ENCODE results near the gene TTC23L. TPM values are rescaled to one million over a fixed set of nuclear protein-coding genes. Genes with fewer than 3 reads are reported as not detected.

TTC23L gene
- total RNA-seq, 1 experiment from 2014 or later = 0.55 TPM

- Histone ChIP-seq H3K36me3 (replicated peaks; ENCODE audit: control insufficient read depth, insufficient read depth, low read length) (0 out of 2 replicates have a peak, but pooled peaks cover 2% of the 10 kb centered on the region), H3K27me3 (ENCODE audit: control insufficient read depth, insufficient read depth, low read length) (no peaks in the 10 kb centered on the region)
These were observed 6.0 kb downstream of the TTC23L start for GRCh38 chr5:34844999-34845398.

GRCh38 chr5:34847056-34847455 is 8.1 kb downstream of the TTC23L start:
- peaks cover 2% of the 10 kb centered on the region; the same call in 1 of the 2 replicates for H3K36me3 ChIP-seq (replicated peaks; ENCODE audit: control insufficient read depth, insufficient read depth, low read length)
- DNase-seq = no peak
- no peak overlapping the region for H3K4me3 ChIP-seq (ENCODE audit: insufficient read depth, low read depth, low read length)

More at GRCh38 chr5:34844999-34845398, 6.0 kb downstream of the TTC23L start:
- no peak overlapping the region for H3K4me3 ChIP-seq (ENCODE audit: insufficient read depth, low read depth, low read length)
- DNase-seq = no peak

GRCh38 chr5:34847552-34847951 is 8.6 kb downstream of the TTC23L start:
- Histone ChIP-seq H3K27me3 (ENCODE audit: control insufficient read depth, insufficient read depth, low read length) (no peaks in the 10 kb centered on the region), H3K4me3 (ENCODE audit: insufficient read depth, low read depth, low read length) (no peak overlapping the region)
- no peak for DNase-seq

More at GRCh38 chr5:34847056-34847455, 8.1 kb downstream of the TTC23L start:
- no peaks in the 10 kb centered on the region for H3K27me3 ChIP-seq (ENCODE audit: control insufficient read depth, insufficient read depth, low read length)

GRCh38 chr5:34848230-34848629 is 9.3 kb downstream of the TTC23L start:
- no peak for DNase-seq
- Histone ChIP-seq H3K36me3 (replicated peaks; ENCODE audit: control insufficient read depth, insufficient read depth, low read length) (no peaks in the 10 kb centered on the region; the same call in 1 of the 2 replicates), H3K27me3 (ENCODE audit: control insufficient read depth, insufficient read depth, low read length) (no peaks in the 10 kb centered on the region), H3K4me3 (ENCODE audit: insufficient read depth, low read depth, low read length) (no peak overlapping the region)

More at GRCh38 chr5:34847552-34847951, 8.6 kb downstream of the TTC23L start:
- H3K36me3 ChIP-seq (replicated peaks; ENCODE audit: control insufficient read depth, insufficient read depth, low read length) = peaks cover under 1% of the 10 kb centered on the region; the same call in 1 of the 2 replicates

GRCh38 chr5:34849253-34849652 is 10.3 kb downstream of the TTC23L start:
- DNase-seq = no peak
- no peaks in the 10 kb centered on the region; the same call in 1 of the 2 replicates for H3K36me3 ChIP-seq (replicated peaks; ENCODE audit: control insufficient read depth, insufficient read depth, low read length)
- H3K27me3 ChIP-seq (ENCODE audit: control insufficient read depth, insufficient read depth, low read length) = no peaks in the 10 kb centered on the region
- no peak overlapping the region for H3K4me3 ChIP-seq (ENCODE audit: insufficient read depth, low read depth, low read length)

GRCh38 chr5:34854459-34855174 is 15.7 kb downstream of the TTC23L start:
- Histone ChIP-seq H3K4me3 (ENCODE audit: insufficient read depth, low read depth, low read length) (no peak overlapping the region), H3K36me3 (replicated peaks; ENCODE audit: control insufficient read depth, insufficient read depth, low read length) (no peaks in the 10 kb centered on the region; the same call in 1 of the 2 replicates), H3K27me3 (ENCODE audit: control insufficient read depth, insufficient read depth, low read length) (no peaks in the 10 kb centered on the region)
- no peak for DNase-seq

GRCh38 chr5:34857161-34857560 is 18.2 kb downstream of the TTC23L start:
- Histone ChIP-seq H3K36me3 (replicated peaks; ENCODE audit: control insufficient read depth, insufficient read depth, low read length) (no peaks in the 10 kb centered on the region), H3K27me3 (ENCODE audit: control insufficient read depth, insufficient read depth, low read length) (no peaks in the 10 kb centered on the region), H3K4me3 (ENCODE audit: insufficient read depth, low read depth, low read length) (no peak overlapping the region)
- no peak for DNase-seq

- DNase-seq = no peak
- Histone ChIP-seq H3K36me3 (replicated peaks; ENCODE audit: control insufficient read depth, insufficient read depth, low read length) (no peaks in the 10 kb centered on the region), H3K4me3 (ENCODE audit: insufficient read depth, low read depth, low read length) (no peak overlapping the region), H3K27me3 (ENCODE audit: control insufficient read depth, insufficient read depth, low read length) (no peaks in the 10 kb centered on the region)
These were observed 18.9 kb downstream of the TTC23L start for GRCh38 chr5:34857894-34858293.

- no peak overlapping the region for H3K4me3 ChIP-seq (ENCODE audit: insufficient read depth, low read depth, low read length)
- DNase-seq = no peak
- no peaks in the 10 kb centered on the region for H3K27me3 ChIP-seq (ENCODE audit: control insufficient read depth, insufficient read depth, low read length)
These were observed 19.8 kb downstream of the TTC23L start for GRCh38 chr5:34858790-34859189.

GRCh38 chr5:34859253-34859652 is 20.3 kb downstream of the TTC23L start:
- Histone ChIP-seq H3K27me3 (ENCODE audit: control insufficient read depth, insufficient read depth, low read length) (no peaks in the 10 kb centered on the region), H3K4me3 (ENCODE audit: insufficient read depth, low read depth, low read length) (no peak overlapping the region), H3K36me3 (replicated peaks; ENCODE audit: control insufficient read depth, insufficient read depth, low read length) (no peaks in the 10 kb centered on the region)
- DNase-seq = no peak

More at GRCh38 chr5:34858790-34859189, 19.8 kb downstream of the TTC23L start:
- no peaks in the 10 kb centered on the region for H3K36me3 ChIP-seq (replicated peaks; ENCODE audit: control insufficient read depth, insufficient read depth, low read length)

GRCh38 chr5:34863946-34864345 is 25.0 kb downstream of the TTC23L start:
- Histone ChIP-seq H3K36me3 (replicated peaks; ENCODE audit: control insufficient read depth, insufficient read depth, low read length) (no peaks in the 10 kb centered on the region), H3K4me3 (ENCODE audit: insufficient read depth, low read depth, low read length) (no peak overlapping the region), H3K27me3 (ENCODE audit: control insufficient read depth, insufficient read depth, low read length) (no peaks in the 10 kb centered on the region)
- DNase-seq = peak; percentile 15

- DNase-seq = no peak
- H3K27me3 ChIP-seq (ENCODE audit: control insufficient read depth, insufficient read depth, low read length) = no peaks in the 10 kb centered on the region
- H3K36me3 ChIP-seq (replicated peaks; ENCODE audit: control insufficient read depth, insufficient read depth, low read length) = no peaks in the 10 kb centered on the region
- H3K4me3 ChIP-seq (ENCODE audit: insufficient read depth, low read depth, low read length) = no peak overlapping the region
These were observed 26.1 kb downstream of the TTC23L start for GRCh38 chr5:34865091-34865490.

GRCh38 chr5:34866989-34867471 is 28.1 kb downstream of the TTC23L start:
- Histone ChIP-seq H3K4me3 (ENCODE audit: insufficient read depth, low read depth, low read length) (no peak overlapping the region), H3K27me3 (ENCODE audit: control insufficient read depth, insufficient read depth, low read length) (no peaks in the 10 kb centered on the region), H3K36me3 (replicated peaks; ENCODE audit: control insufficient read depth, insufficient read depth, low read length) (no peaks in the 10 kb centered on the region)
- DNase-seq = no peak

- DNase-seq = no peak
- no peaks in the 10 kb centered on the region for H3K36me3 ChIP-seq (replicated peaks; ENCODE audit: control insufficient read depth, insufficient read depth, low read length)
- H3K27me3 ChIP-seq (ENCODE audit: control insufficient read depth, insufficient read depth, low read length) = no peaks in the 10 kb centered on the region
- no peak overlapping the region for H3K4me3 ChIP-seq (ENCODE audit: insufficient read depth, low read depth, low read length)
These were observed 28.7 kb downstream of the TTC23L start for GRCh38 chr5:34867660-34868059.

GRCh38 chr5:34868791-34869190 is 29.8 kb downstream of the TTC23L start:
- no peak for DNase-seq
- H3K27me3 ChIP-seq (ENCODE audit: control insufficient read depth, insufficient read depth, low read length) = no peaks in the 10 kb centered on the region
- no peaks in the 10 kb centered on the region for H3K36me3 ChIP-seq (replicated peaks; ENCODE audit: control insufficient read depth, insufficient read depth, low read length)
- no peak overlapping the region for H3K4me3 ChIP-seq (ENCODE audit: insufficient read depth, low read depth, low read length)
